SK-N-SH (cell line): Measurements from ENCODE around the gene SARDH. TPM values are rescaled to one million over a fixed set of nuclear protein-coding genes. Genes with fewer than 3 reads are reported as not detected.

ENCODE experiments used
- CTCF ChIA-PET: fragments of 300-600, 350-600 bp; formaldehyde crosslinking; extraction: SDS; loops from one replicate; lab custom pipeline; 2021; lab: Yijun Ruan, JAX
- POLR2A ChIA-PET: fragments of 350-600 bp; sonication (Branson Sonifier 250); formaldehyde crosslinking; extraction: SDS; loops from one replicate; lab custom pipeline; 2020; ENCODE audit warnings: antibody characterized with exemption, inconsistent platforms; lab: Yijun Ruan, JAX
- DNase-seq: peaks from one replicate; pipeline ENCODE4 v3.0.0; 2012
- H2AFZ ChIP-seq: fragments of 200-600 bp; sonication (generic); 2 replicates; pipeline ENCODE4 v1.8.1; 2016; ENCODE audit warnings: antibody characterized with exemption, mild to moderate bottlenecking, low read depth
- H3F3A ChIP-seq: fragments of 200-600 bp; sonication (generic); replicated peaks from 2 replicates; pipeline ENCODE3; 2016; ENCODE audit warnings: antibody characterized with exemption, mild to moderate bottlenecking; ENCODE audit not compliant: insufficient read depth
- H3K27ac ChIP-seq, 2 experiments: fragments of 200-500 bp in 1 of 2; fragments of 200-600 bp in 1 of 2; sonication (Bioruptor generic) in 1 of 2; sonication (generic), shearing (Covaris generic) in 1 of 2; 2 replicates each; pipeline versions ENCODE4 v1.5.1 to v1.6.1; 2014 to 2016; ENCODE audit warnings: low read depth in 2 of 2, inconsistent platforms in 1 of 2, low read length in 1 of 2, mild to moderate bottlenecking in 1 of 2, mixed read lengths in 1 of 2
- H3K27me3 ChIP-seq: fragments of 200-600 bp; sonication (generic), shearing (Covaris generic); 2 replicates; pipeline ENCODE4 v1.6.1; 2016; ENCODE audit warnings: mixed run types; ENCODE audit not compliant: insufficient read depth
- H3K36me3 ChIP-seq, 2 experiments: fragments of 200-500 bp in 1 of 2; fragments of 200-600 bp in 1 of 2; sonication (Bioruptor generic) in 1 of 2; sonication (generic) in 1 of 2; replicated peaks in 1 of 2; 2 replicates each; pipeline versions ENCODE3 to v1.5.1; 2014 to 2016; ENCODE audit warnings: low read length in 1 of 2, mild to moderate bottlenecking in 1 of 2; ENCODE audit not compliant: insufficient read depth in 2 of 2, control insufficient read depth in 1 of 2
- H3K4me1 ChIP-seq, 2 experiments: fragments of 200-500 bp in 1 of 2; fragments of 200-600 bp in 1 of 2; sonication (Bioruptor generic) in 1 of 2; sonication (generic), shearing (Covaris generic) in 1 of 2; 2 replicates each; pipeline versions ENCODE4 v1.5.1 to v1.6.1; 2014 to 2016; ENCODE audit warnings: low read depth in 1 of 2, low read length in 1 of 2, mixed run types in 1 of 2; ENCODE audit not compliant: insufficient read depth in 2 of 2, control insufficient read depth in 1 of 2
- H3K4me2 ChIP-seq: fragments of 200-600 bp; sonication (generic), shearing (Covaris generic); 2 replicates; pipeline ENCODE4 v1.6.1; 2017; ENCODE audit warnings: mixed run types
- H3K4me3 ChIP-seq, 2 experiments: fragments of 200-500 bp in 1 of 2; fragments of 200-600 bp in 1 of 2; sonication (Bioruptor generic) in 1 of 2; sonication (generic), shearing (Covaris generic) in 1 of 2; 2 replicates each; pipeline versions ENCODE4 v1.5.1 to v1.8.1; 2014 to 2016; ENCODE audit warnings: low read depth in 2 of 2, inconsistent platforms in 1 of 2, low read length in 1 of 2, mild to moderate bottlenecking in 1 of 2, mixed read lengths in 1 of 2, moderate library complexity in 1 of 2
- H3K79me2 ChIP-seq: fragments of 200-600 bp; sonication (generic); 2 replicates; pipeline ENCODE4 v1.8.1; 2017; ENCODE audit warnings: mild to moderate bottlenecking; ENCODE audit not compliant: insufficient read depth
- H3K9ac ChIP-seq: fragments of 200-600 bp; sonication (generic); 2 replicates; pipeline ENCODE4 v1.6.1; 2017; ENCODE audit warnings: mixed run types
- H3K9me2 ChIP-seq: fragments of 200-600 bp; sonication (generic); 2 replicates; pipeline ENCODE4 v1.6.1; 2017; ENCODE audit warnings: mixed run types
- H3K9me3 ChIP-seq: fragments of 200-600 bp; sonication (generic); 2 replicates; pipeline ENCODE4 v1.6.1; 2017; ENCODE audit warnings: mixed run types, mild to moderate bottlenecking, moderate library complexity
- H4K20me1 ChIP-seq: fragments of 200-600 bp; sonication (generic); 2 replicates; pipeline ENCODE4 v1.6.1; 2017; ENCODE audit warnings: mild to moderate bottlenecking, mixed run types; ENCODE audit not compliant: insufficient read depth
- CHD2 ChIP-seq: fragments of 150-350 bp; IDR thresholded peaks from 2 replicates; pipeline ENCODE4 v1.6.1; 2018; ENCODE audit warnings: low read length; ENCODE audit not compliant: partially characterized antibody
- ELF1 ChIP-seq: IDR thresholded peaks from 2 replicates; pipeline ENCODE4 v1.4.0; 2012
- EP300 ChIP-seq, 2 experiments: IDR thresholded peaks; 2 replicates each; pipeline versions ENCODE4 v1.4.0 to v1.6.1; 2012; ENCODE audit warnings: borderline replicate concordance in 1 of 2, low read depth in 1 of 2, low read length in 1 of 2
- EZH2phosphoT487 ChIP-seq: fragments of 200-600 bp; sonication (generic); IDR thresholded peaks from 2 replicates; pipeline ENCODE4 v1.6.1; 2017; ENCODE audit warnings: low read depth, mixed run types, mild to moderate bottlenecking, antibody characterized with exemption, moderate library complexity, borderline replicate concordance
- FOSL2 ChIP-seq: IDR thresholded peaks from 2 replicates; pipeline ENCODE4 v1.4.0; 2012; ENCODE audit warnings: low read depth, mild to moderate bottlenecking, moderate library complexity, borderline replicate concordance
- GATA2 ChIP-seq: sonication (generic); formaldehyde crosslinking; IDR thresholded peaks from 2 replicates; pipeline ENCODE4 v1.5.0; 2020; ENCODE audit warnings: mild to moderate bottlenecking, missing genetic modification reagents
- JUND ChIP-seq: IDR thresholded peaks from 2 replicates; pipeline ENCODE4 v1.4.0; 2012
- MEF2A ChIP-seq: IDR thresholded peaks from 2 replicates; pipeline ENCODE4 v1.4.0; 2012; ENCODE audit warnings: low read depth, borderline replicate concordance
- MXI1 ChIP-seq: IDR thresholded peaks from 2 replicates; pipeline ENCODE4 v1.6.1; 2012; ENCODE audit warnings: mild to moderate bottlenecking, low read depth, low read length, improper control_type of control experiment
- NFIC ChIP-seq: IDR thresholded peaks from 2 replicates; pipeline ENCODE4 v1.4.0; 2012; ENCODE audit warnings: borderline replicate concordance
- RFX5 ChIP-seq: IDR thresholded peaks from 2 replicates; pipeline ENCODE4 v1.6.1; 2012; ENCODE audit warnings: mild to moderate bottlenecking, improper control_type of control experiment, low read length
- SIN3A ChIP-seq: IDR thresholded peaks from 2 replicates; pipeline ENCODE4 v1.6.1; 2012; ENCODE audit warnings: low read depth, mild to moderate bottlenecking, low read length, moderate library complexity, borderline replicate concordance
- SMC3 ChIP-seq: IDR thresholded peaks from 2 replicates; pipeline ENCODE4 v1.6.1; 2012; ENCODE audit warnings: low read depth, low read length, improper control_type of control experiment
- WGBS: methylation state at CpG from one replicate; pipeline ENCODE4 v1.1.6; 2017; ENCODE audit warnings: low lambda C conversion rate; 5-methylcytosine and 5-hydroxymethylcytosine counted together
- polyA plus RNA-seq, 3 experiments: library from polyadenylated mRNA; depleted of rRNA; stranded (reverse); fragments of >200 nt; gene quantifications; 2 replicates each; pipeline ENCODE4 v1.2.3, GENCODE V29; 2012
- TF ChIP-seq, protein P1 (sequence below): IDR thresholded peaks from 2 replicates; pipeline ENCODE4; 2012
- TF ChIP-seq, protein P2 (sequence below): IDR thresholded peaks from 2 replicates; pipeline ENCODE4 v1.6.1; 2012; ENCODE audit warnings: mild to moderate bottlenecking, low read depth, low read length, moderate library complexity
- TF ChIP-seq, protein P3 (sequence below): IDR thresholded peaks from 2 replicates; pipeline ENCODE4 v1.4.0; 2012; ENCODE audit warnings: low read depth, borderline replicate concordance
- TF ChIP-seq, protein P4 (sequence below): fragments of 150-350 bp; IDR thresholded peaks from 2 replicates; pipeline ENCODE4 v1.6.1; 2016; ENCODE audit warnings: mild to moderate bottlenecking, low read depth, low read length
- TF ChIP-seq, protein P5 (sequence below): fragments of 150-350 bp; IDR thresholded peaks from 2 replicates; pipeline ENCODE4 v1.6.1; 2017; ENCODE audit warnings: antibody characterized with exemption, low read length, low read depth, borderline replicate concordance

SARDH gene
- polyA plus RNA-seq, 1 of the 3 experiments (the other 2 are of a cell fraction): 5.9 TPM

DNA sequence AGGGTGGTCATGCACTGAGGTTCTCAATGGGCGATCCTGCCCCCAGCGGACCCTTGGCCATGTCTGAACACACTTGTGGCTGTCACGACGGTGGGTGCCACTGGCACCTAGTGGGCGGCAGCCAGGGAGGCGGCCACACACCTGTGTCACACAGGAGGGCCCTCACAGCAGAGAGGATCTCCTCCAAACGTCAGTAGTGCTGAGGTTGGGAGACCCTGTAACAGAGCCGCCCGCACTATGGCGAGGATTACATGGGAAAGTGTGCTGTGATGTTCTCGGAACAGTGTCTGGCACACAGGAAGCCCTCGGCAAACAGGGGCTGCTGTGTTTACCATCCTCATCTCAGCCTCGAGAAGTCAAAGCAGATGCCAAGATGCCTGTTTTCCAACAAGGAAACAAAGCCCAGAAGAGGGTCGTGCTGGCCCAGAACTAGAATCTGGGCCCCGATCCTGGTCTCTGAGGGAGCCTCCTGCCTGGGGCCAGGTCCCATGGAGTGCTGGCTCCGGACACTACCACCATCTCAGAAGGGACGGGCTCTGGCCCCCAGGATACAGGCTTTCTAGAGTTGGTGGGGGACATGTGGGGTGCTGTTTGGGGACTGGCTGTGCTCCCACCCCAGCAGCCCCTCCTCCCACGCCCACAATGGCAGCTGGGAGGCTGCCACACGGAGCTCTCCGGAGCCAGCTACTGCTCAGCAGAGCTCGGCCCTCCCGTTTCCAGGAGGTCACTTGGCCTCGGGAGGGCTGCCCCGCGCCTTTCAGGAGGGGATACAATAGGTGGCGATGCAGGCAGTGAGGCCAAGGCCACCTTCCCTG, 53.8 kb downstream of the SARDH start (continued):
- TF ChIP-seq, protein P1, sequence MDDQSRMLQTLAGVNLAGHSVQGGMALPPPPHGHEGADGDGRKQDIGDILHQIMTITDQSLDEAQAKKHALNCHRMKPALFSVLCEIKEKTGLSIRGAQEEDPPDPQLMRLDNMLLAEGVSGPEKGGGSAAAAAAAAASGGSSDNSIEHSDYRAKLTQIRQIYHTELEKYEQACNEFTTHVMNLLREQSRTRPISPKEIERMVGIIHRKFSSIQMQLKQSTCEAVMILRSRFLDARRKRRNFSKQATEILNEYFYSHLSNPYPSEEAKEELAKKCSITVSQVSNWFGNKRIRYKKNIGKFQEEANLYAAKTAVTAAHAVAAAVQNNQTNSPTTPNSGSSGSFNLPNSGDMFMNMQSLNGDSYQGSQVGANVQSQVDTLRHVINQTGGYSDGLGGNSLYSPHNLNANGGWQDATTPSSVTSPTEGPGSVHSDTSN: no peak
- TF ChIP-seq MEF2A (no peak), NFIC (no peak)
- TF ChIP-seq, all 33 proteins: peak for 0

DNA sequence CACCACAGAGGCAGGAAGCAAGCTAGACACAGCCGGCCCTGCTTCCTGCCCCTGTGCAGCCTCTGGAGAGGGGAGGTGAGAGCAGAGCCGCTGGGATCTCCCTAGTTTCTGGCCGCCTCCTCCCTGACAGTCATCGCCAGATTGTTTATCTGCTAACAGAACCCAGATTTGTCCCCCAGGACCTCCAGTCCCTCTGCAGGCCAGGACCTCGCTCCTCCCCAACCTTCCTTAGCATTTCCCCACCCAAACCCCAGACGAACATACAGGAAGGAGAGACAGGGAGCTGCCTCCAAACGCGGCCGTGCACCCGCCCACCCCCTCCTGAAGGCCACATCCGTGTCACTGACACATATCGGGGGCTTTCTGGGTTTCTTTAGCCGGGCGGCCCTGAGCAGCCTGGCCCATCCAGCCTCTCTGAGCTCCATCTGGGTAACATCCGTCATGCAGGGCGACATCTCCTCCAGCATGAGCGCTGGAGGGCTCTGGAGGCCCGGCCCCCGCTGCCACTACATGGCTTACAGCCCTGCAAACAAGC, 54.5 kb downstream of the SARDH start:
- Histone ChIP-seq H3K36me3 (no peaks in the 10 kb centered on the region), H3K79me2 (no peaks in the 10 kb centered on the region), H4K20me1 (no peaks in the 10 kb centered on the region), H3K27me3 (no peaks in the 10 kb centered on the region), H3K27ac (peak overlapping the region in 1 of 2 experiments; percentile 97; a peak in 2 of 4 replicates), H3F3A (no peaks in the 10 kb centered on the region), H3K4me3 (no peak overlapping the region), H3K9ac (no peak overlapping the region), H2AFZ (no peak overlapping the region), H3K4me1 (peaks cover 0 to 66% of the 10 kb centered on the region in 2 experiments; a peak in 2 of 4 replicates), H3K4me2 (no peak overlapping the region), H3K9me2 (no peaks in the 10 kb centered on the region), H3K9me3 (no peaks in the 10 kb centered on the region)
- DNase-seq: peak; percentile 93
- POLR2A ChIA-PET: interaction anchor here (0.7 to 2.1 kb wide), 9 partner anchors 16 to 150 kb away, joined by 3 to 10 read pairs (median 4); partner anchors contain the start of genes DBH and SARDH
- CTCF ChIA-PET: interaction anchor here (0.6 to 2.2 kb wide), 9 partner anchors 8 to 96 kb away, joined by 3 to 15 read pairs (median 3); no protein-coding TSS in a partner anchor
- 54% methylated on average over 13 of the region's 19 CpGs for WGBS
- peak; percentile 75 for TF ChIP-seq GATA2
- TF ChIP-seq MXI1: peak; percentile 50; the same call in 1 of the 2 replicates
- no peak for TF ChIP-seq NFIC
- TF ChIP-seq JUND: no peak
- no peak for TF ChIP-seq SMC3
- peak in 1 of 2 experiments; percentile 65; a peak in 2 of 4 replicates for TF ChIP-seq EP300 (IDR thresholded peaks at IDR 0.05; ENCODE audit: borderline replicate concordance in 1 of 2, low read depth in 1 of 2, low read length in 1 of 2)
- TF ChIP-seq, protein P2, sequence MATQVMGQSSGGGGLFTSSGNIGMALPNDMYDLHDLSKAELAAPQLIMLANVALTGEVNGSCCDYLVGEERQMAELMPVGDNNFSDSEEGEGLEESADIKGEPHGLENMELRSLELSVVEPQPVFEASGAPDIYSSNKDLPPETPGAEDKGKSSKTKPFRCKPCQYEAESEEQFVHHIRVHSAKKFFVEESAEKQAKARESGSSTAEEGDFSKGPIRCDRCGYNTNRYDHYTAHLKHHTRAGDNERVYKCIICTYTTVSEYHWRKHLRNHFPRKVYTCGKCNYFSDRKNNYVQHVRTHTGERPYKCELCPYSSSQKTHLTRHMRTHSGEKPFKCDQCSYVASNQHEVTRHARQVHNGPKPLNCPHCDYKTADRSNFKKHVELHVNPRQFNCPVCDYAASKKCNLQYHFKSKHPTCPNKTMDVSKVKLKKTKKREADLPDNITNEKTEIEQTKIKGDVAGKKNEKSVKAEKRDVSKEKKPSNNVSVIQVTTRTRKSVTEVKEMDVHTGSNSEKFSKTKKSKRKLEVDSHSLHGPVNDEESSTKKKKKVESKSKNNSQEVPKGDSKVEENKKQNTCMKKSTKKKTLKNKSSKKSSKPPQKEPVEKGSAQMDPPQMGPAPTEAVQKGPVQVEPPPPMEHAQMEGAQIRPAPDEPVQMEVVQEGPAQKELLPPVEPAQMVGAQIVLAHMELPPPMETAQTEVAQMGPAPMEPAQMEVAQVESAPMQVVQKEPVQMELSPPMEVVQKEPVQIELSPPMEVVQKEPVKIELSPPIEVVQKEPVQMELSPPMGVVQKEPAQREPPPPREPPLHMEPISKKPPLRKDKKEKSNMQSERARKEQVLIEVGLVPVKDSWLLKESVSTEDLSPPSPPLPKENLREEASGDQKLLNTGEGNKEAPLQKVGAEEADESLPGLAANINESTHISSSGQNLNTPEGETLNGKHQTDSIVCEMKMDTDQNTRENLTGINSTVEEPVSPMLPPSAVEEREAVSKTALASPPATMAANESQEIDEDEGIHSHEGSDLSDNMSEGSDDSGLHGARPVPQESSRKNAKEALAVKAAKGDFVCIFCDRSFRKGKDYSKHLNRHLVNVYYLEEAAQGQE: no peak
- TF ChIP-seq ELF1: no peak
- TF ChIP-seq, protein P3, sequence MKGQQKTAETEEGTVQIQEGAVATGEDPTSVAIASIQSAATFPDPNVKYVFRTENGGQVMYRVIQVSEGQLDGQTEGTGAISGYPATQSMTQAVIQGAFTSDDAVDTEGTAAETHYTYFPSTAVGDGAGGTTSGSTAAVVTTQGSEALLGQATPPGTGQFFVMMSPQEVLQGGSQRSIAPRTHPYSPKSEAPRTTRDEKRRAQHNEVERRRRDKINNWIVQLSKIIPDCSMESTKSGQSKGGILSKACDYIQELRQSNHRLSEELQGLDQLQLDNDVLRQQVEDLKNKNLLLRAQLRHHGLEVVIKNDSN: no peak
- TF ChIP-seq, protein P1: no peak
- TF ChIP-seq CHD2: peak; percentile 40
- TF ChIP-seq, protein P4, sequence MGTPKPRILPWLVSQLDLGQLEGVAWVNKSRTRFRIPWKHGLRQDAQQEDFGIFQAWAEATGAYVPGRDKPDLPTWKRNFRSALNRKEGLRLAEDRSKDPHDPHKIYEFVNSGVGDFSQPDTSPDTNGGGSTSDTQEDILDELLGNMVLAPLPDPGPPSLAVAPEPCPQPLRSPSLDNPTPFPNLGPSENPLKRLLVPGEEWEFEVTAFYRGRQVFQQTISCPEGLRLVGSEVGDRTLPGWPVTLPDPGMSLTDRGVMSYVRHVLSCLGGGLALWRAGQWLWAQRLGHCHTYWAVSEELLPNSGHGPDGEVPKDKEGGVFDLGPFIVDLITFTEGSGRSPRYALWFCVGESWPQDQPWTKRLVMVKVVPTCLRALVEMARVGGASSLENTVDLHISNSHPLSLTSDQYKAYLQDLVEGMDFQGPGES: no peak
- no peak for TF ChIP-seq RFX5
- TF ChIP-seq FOSL2: no peak
- TF ChIP-seq EZH2phosphoT487: no peak
- TF ChIP-seq, protein P5, sequence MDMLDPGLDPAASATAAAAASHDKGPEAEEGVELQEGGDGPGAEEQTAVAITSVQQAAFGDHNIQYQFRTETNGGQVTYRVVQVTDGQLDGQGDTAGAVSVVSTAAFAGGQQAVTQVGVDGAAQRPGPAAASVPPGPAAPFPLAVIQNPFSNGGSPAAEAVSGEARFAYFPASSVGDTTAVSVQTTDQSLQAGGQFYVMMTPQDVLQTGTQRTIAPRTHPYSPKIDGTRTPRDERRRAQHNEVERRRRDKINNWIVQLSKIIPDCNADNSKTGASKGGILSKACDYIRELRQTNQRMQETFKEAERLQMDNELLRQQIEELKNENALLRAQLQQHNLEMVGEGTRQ: no peak
- TF ChIP-seq SIN3A: no peak
